ENCODE data around the gene TXK.
A peak's percentile ranks its signal among the peaks of the same experiment; 100 is the strongest.

The TXK gene

GRCh38 chr4:48024522-48024921 lies 109.5 kb downstream of the TXK start:
- no peak overlapping the region for H3K4me3 ChIP-seq (ENCODE audit: low read depth, low read length)
- no peaks in the 10 kb centered on the region for H3K36me3 ChIP-seq (ENCODE audit: insufficient read depth, low read length)
- peaks cover 6% of the 10 kb centered on the region for H3K4me1 ChIP-seq (ENCODE audit: control insufficient read depth, insufficient read depth, low read length, unreplicated experiment)
- H2AFZ ChIP-seq (ENCODE audit: low read length, unreplicated experiment), result no peak overlapping the region
- no peaks in the 10 kb centered on the region for H3K27me3 ChIP-seq (ENCODE audit: insufficient read depth, low read length)
- no peak overlapping the region for H3K27ac ChIP-seq (ENCODE audit: low read depth, low read length)
- no peaks in the 10 kb centered on the region for H3K79me2 ChIP-seq (ENCODE audit: control insufficient read depth, insufficient read depth, low read length, unreplicated experiment)

- Histone ChIP-seq H3K36me3 (ENCODE audit: insufficient read depth, low read length) (no peaks in the 10 kb centered on the region), H3K27me3 (ENCODE audit: insufficient read depth, low read length) (no peaks in the 10 kb centered on the region), H3K4me3 (ENCODE audit: low read depth, low read length) (no peak overlapping the region), H3K79me2 (ENCODE audit: control insufficient read depth, insufficient read depth, low read length, unreplicated experiment) (no peaks in the 10 kb centered on the region), H2AFZ (ENCODE audit: low read length, unreplicated experiment) (no peak overlapping the region), H3K4me1 (ENCODE audit: control insufficient read depth, insufficient read depth, low read length, unreplicated experiment) (peaks cover 6% of the 10 kb centered on the region), H3K27ac (ENCODE audit: low read depth, low read length) (no peak overlapping the region)
Measured at GRCh38 chr4:48022192-48022799, 111.8 kb downstream of the TXK start.

GRCh38 chr4:48021100-48021499 lies 113.0 kb downstream of the TXK start:
- Histone ChIP-seq H3K4me1 (ENCODE audit: control insufficient read depth, insufficient read depth, low read length, unreplicated experiment) (peaks cover 6% of the 10 kb centered on the region), H3K79me2 (ENCODE audit: control insufficient read depth, insufficient read depth, low read length, unreplicated experiment) (no peaks in the 10 kb centered on the region), H3K4me3 (ENCODE audit: low read depth, low read length) (no peak overlapping the region), H3K27ac (ENCODE audit: low read depth, low read length) (no peak overlapping the region), H3K36me3 (ENCODE audit: insufficient read depth, low read length) (no peaks in the 10 kb centered on the region), H2AFZ (ENCODE audit: low read length, unreplicated experiment) (no peak overlapping the region), H3K27me3 (ENCODE audit: insufficient read depth, low read length) (no peaks in the 10 kb centered on the region)

- Histone ChIP-seq H3K4me1 (ENCODE audit: control insufficient read depth, insufficient read depth, low read length, unreplicated experiment) (no peaks in the 10 kb centered on the region), H3K4me3 (ENCODE audit: low read depth, low read length) (no peak overlapping the region), H3K36me3 (ENCODE audit: insufficient read depth, low read length) (no peaks in the 10 kb centered on the region), H3K27ac (ENCODE audit: low read depth, low read length) (no peak overlapping the region), H3K27me3 (ENCODE audit: insufficient read depth, low read length) (no peaks in the 10 kb centered on the region), H3K79me2 (ENCODE audit: control insufficient read depth, insufficient read depth, low read length, unreplicated experiment) (no peaks in the 10 kb centered on the region), H2AFZ (ENCODE audit: low read length, unreplicated experiment) (no peak overlapping the region)
Measured at GRCh38 chr4:48018112-48018511, 115.9 kb downstream of the TXK start.

GRCh38 chr4:48017108-48017571 lies 116.9 kb downstream of the TXK start:
- H2AFZ ChIP-seq (ENCODE audit: low read length, unreplicated experiment), result peak overlapping the region; percentile 96

More at GRCh38 chr4:48017108-48017571, 116.9 kb downstream of the TXK start:
- Histone ChIP-seq H3K36me3 (ENCODE audit: insufficient read depth, low read length) (no peaks in the 10 kb centered on the region), H3K4me1 (ENCODE audit: control insufficient read depth, insufficient read depth, low read length, unreplicated experiment) (no peaks in the 10 kb centered on the region), H3K4me3 (ENCODE audit: low read depth, low read length) (peak overlapping the region; percentile 79), H3K27me3 (ENCODE audit: insufficient read depth, low read length) (no peaks in the 10 kb centered on the region), H3K79me2 (ENCODE audit: control insufficient read depth, insufficient read depth, low read length, unreplicated experiment) (no peaks in the 10 kb centered on the region), H3K27ac (ENCODE audit: low read depth, low read length) (peak overlapping the region; percentile 44; the same call in 1 of the 2 replicates)

Data from ACC112 (cell line).